Heart right ventricle (tissue), 16 donors: ENCODE results near the gene NEUROD6. TPM values are rescaled to one million over a fixed set of nuclear protein-coding genes. Genes with fewer than 3 reads are reported as not detected.

Source experiments
- ATAC-seq, 8 donors: fragments of 200-7000 bp; cut with Tn5 transposase; one replicate each; pipeline ENCODE4 v1.9.1; 2020; ENCODE audit warnings: mild to moderate bottlenecking in 8 of 8, moderate library complexity in 8 of 8, moderate number of reproducible peaks in 1 of 8
- DNase-seq, 2 donors: peaks; one replicate each; pipeline ENCODE4 v3.0.0-alpha.2; 2020
- H3K27ac ChIP-seq, 10 donors: fragments of 200-600 bp; sonication (generic) in 2 of 10; one replicate each; pipeline versions ENCODE4 v1.5.0 to v1.8.0; 2020 to 2022; ENCODE audit warnings: mild to moderate bottlenecking in 3 of 10
- H3K27me3 ChIP-seq, 7 donors: fragments of 200-600 bp; one replicate each; pipeline ENCODE4 v1.8.0; 2021 to 2022; ENCODE audit warnings: mild to moderate bottlenecking in 2 of 7
- H3K36me3 ChIP-seq, 9 donors: fragments of 200-600 bp; sonication (generic) in 1 of 9; one replicate each; pipeline versions ENCODE4 v1.5.0 to v1.8.0; 2020 to 2022; ENCODE audit warnings: mild to moderate bottlenecking in 2 of 9
- H3K4me1 ChIP-seq, 9 donors: fragments of 200-600 bp; sonication (generic) in 1 of 9; one replicate each; pipeline versions ENCODE4 v1.5.0 to v1.8.0; 2020 to 2022; ENCODE audit warnings: mild to moderate bottlenecking in 4 of 9
- H3K4me3 ChIP-seq, 10 donors: fragments of 200-600 bp; sonication (generic) in 2 of 10; one replicate each; pipeline versions ENCODE4 v1.5.0 to v1.8.0; 2020 to 2022; ENCODE audit warnings: mild to moderate bottlenecking in 7 of 10, moderate library complexity in 2 of 10
- H3K9me3 ChIP-seq, 11 donors: fragments of 200-600 bp in 10 of 11; sonication (generic) in 2 of 11; one replicate each; pipeline versions ENCODE4 v1.5.0 to v1.8.0; 2013 to 2022; ENCODE audit warnings: mild to moderate bottlenecking in 2 of 11, control low read depth in 1 of 11, moderate library complexity in 1 of 11
- WGBS, 2 donors: extraction: QIAGEN DNeasy Blood & Tissue Kit; methylation state at CpG; one replicate each; pipeline ENCODE4 v1.1.7; 2013; ENCODE audit warnings: inconsistent platforms in 1 of 2; 5-methylcytosine and 5-hydroxymethylcytosine counted together
- intact Hi-C, 10 donors: fragments of 100-400 bp; cut with DNase I; formaldehyde crosslinking; loops; one replicate each; pipeline versions ENCODE4 v1.11.1 to v1.14.2; 2022
- polyA plus RNA-seq, 2 donors: library from polyadenylated mRNA; stranded (reverse); fragments of 200-250 nt; gene quantifications; one replicate each; pipeline ENCODE4 v1.2.3, GENCODE V29; 2013
- total RNA-seq, 10 donors: library from RNA; stranded (reverse); fragmentation: NEBNext Ultra II Directional in 3 of 10; extraction: Animal tissue kit (Norgen Biotek cat#: 25700) in 3 of 10; gene quantifications; one replicate each; pipeline versions ENCODE4 v1.2.1 to v1.2.4, GENCODE V29; 2021 to 2023
- TF ChIP-seq, protein P1 (sequence below), 9 donors: fragments of 200-600 bp; sonication (generic) in 2 of 9; IDR thresholded peaks; one replicate each; pipeline versions ENCODE4 v1.5.0 to v1.8.0; 2021 to 2022; ENCODE audit warnings: antibody characterized with exemption in 9 of 9, mild to moderate bottlenecking in 5 of 9, moderate library complexity in 1 of 9
- donor health status: Arrhythmogenic right ventricular cardiomyopathy.
- donor health status: ischemic (EF 13 %, LVEDD 7.1; RV severe dilation, severe dysfunction).
- donor health status: healthy with polysubstance abuse.
- donor health status: DM: no; HTN: yes; CAD: no.
- donor health status: DM: no; HTN: no; CAD: no.
- donor health status: ischemic (EF 25% LVEDD 6.9; RV normal size, moderate dysfunction).
- donor health status: ischemic (EF 25% LVEDD 5.7; RV mildly dilated, moderate dysfunction).
- donor health status: healthy.
- donor health status: DM: yes; HTN: yes; CAD: no.
- donor health status: Ischemic cardiomyopathy.
- donor health status: ischemic (EF 35%, LVEDD 5.7; RV mildly dilated, moderate dysfunction).
- donor health status: nonischemic (EF 11% LVEDD 7.7; RV severe dilation, severe dysfunction).
- donor health status: DM: yes; HTN: yes; CAD: no.
- donor health status: PGD.
- donor health status: ischemic (EF 29% LVEDD 5.4; RV normal size, mild dysfunction).
- donor health status: nonischemic (EF 23%, LVEDD 6.1; RV moderate dilation, normal function).

Gene NEUROD6
- total and polyA plus RNA-seq, 12 donors, result not detected

DNA sequence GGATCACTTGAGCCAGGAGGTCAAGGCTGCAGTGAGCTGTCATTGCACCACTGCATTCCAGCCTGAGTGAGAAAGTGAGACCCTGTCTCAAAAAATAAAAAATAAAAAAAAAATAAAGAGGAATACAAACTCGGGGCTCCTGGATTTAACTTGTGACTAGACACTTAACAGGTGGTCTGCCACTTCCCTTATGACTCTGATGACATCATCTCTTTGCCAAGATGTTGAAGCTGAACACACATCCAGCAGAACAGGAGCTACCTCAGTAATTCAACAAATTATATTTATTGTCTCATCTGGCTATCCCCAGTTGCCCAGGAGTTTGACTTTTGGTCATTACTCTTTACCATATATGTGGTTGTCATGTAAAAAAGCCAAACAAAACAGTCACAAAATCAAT lies 35.3 kb downstream of the NEUROD6 start:
- intact Hi-C loops, result no loop called here
- Histone ChIP-seq H3K36me3 (no peaks in the 10 kb centered on the region), H3K4me1 (no peaks in the 10 kb centered on the region), H3K27ac (no peak overlapping the region), H3K4me3 (no peak overlapping the region), H3K27me3 (peaks cover 0 to 23% (median 4%) of the 10 kb centered on the region in 7 donors), H3K9me3 (no peaks in the 10 kb centered on the region)
- 71 to 76% methylated on average over 1 of the region's 1 CpG for WGBS, 2 donors
- TF ChIP-seq, protein P1, sequence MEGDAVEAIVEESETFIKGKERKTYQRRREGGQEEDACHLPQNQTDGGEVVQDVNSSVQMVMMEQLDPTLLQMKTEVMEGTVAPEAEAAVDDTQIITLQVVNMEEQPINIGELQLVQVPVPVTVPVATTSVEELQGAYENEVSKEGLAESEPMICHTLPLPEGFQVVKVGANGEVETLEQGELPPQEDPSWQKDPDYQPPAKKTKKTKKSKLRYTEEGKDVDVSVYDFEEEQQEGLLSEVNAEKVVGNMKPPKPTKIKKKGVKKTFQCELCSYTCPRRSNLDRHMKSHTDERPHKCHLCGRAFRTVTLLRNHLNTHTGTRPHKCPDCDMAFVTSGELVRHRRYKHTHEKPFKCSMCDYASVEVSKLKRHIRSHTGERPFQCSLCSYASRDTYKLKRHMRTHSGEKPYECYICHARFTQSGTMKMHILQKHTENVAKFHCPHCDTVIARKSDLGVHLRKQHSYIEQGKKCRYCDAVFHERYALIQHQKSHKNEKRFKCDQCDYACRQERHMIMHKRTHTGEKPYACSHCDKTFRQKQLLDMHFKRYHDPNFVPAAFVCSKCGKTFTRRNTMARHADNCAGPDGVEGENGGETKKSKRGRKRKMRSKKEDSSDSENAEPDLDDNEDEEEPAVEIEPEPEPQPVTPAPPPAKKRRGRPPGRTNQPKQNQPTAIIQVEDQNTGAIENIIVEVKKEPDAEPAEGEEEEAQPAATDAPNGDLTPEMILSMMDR (IDR thresholded peaks at IDR 0.05), result no peak
- DNase-seq (no peak), ATAC-seq (no peak)

DNA sequence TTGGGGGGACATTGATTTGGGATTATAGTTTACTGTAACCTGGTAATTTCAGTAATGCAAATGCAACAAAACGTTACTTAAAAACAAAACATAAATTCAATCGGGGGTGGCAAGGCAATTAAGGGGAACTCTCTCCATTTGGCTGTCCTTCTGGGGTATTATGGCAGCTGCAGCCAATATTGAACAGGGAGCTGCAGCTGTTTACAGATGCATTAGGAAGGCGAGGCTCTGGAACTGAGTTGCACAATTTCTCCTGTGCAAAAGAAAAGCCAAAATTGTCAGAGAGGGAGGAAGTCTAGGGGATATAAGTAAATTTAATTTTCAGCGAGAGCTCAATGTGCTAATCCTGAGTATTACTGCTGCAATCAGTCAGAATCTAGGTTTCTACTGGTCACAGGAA lies 36.1 kb downstream of the NEUROD6 start:
- WGBS, 2 donors, result 53 to 63% methylated on average over 4 of the region's 4 CpGs
- TF ChIP-seq, protein P1 (IDR thresholded peaks at IDR 0.05), result no peak
- no peaks in the 10 kb centered on the region for H3K4me1 ChIP-seq
- intact Hi-C loops, result no loop called here
- no peak overlapping the region for H3K27ac ChIP-seq
- H3K27me3 ChIP-seq, result peaks cover 0 to 19% (median 2%) of the 10 kb centered on the region in 7 donors
- DNase-seq (no peak), ATAC-seq (no peak)
- H3K4me3 ChIP-seq, result no peak overlapping the region
- no peaks in the 10 kb centered on the region for H3K9me3 ChIP-seq
- no peaks in the 10 kb centered on the region for H3K36me3 ChIP-seq

- intact Hi-C loops, result no loop called here
- H3K27me3 ChIP-seq, result peaks cover 0 to 8% (median 0%) of the 10 kb centered on the region in 7 donors
- H3K9me3 ChIP-seq, result peaks cover 0 to 9% (median 0%) of the 10 kb centered on the region in 11 donors
- H3K4me1 ChIP-seq, result no peaks in the 10 kb centered on the region
- H3K36me3 ChIP-seq, result no peaks in the 10 kb centered on the region
- no peak overlapping the region for H3K27ac ChIP-seq
- 77 to 85% methylated on average over 7 of the region's 7 CpGs for WGBS, 2 donors
- H3K4me3 ChIP-seq, result no peak overlapping the region
- TF ChIP-seq, protein P1 (IDR thresholded peaks at IDR 0.05), result no peak
- ATAC-seq (no peak), DNase-seq (no peak)
Observed at GRCh38 chr7:31302356-31302755, 38.2 kb downstream of the NEUROD6 start.

GRCh38 chr7:31299336-31299735 lies 41.2 kb downstream of the NEUROD6 start:
- H3K4me3 ChIP-seq, result no peak overlapping the region
- H3K27me3 ChIP-seq, result no peaks in the 10 kb centered on the region
- intact Hi-C loops, result no loop called here
- ATAC-seq (no peak), DNase-seq (no peak)
- H3K4me1 ChIP-seq, result no peaks in the 10 kb centered on the region
- H3K36me3 ChIP-seq, result no peaks in the 10 kb centered on the region
- WGBS, 2 donors, result 63 to 69% methylated on average over 1 of the region's 1 CpG
- peaks cover 0 to 9% (median 0%) of the 10 kb centered on the region in 11 donors for H3K9me3 ChIP-seq
- no peak overlapping the region for H3K27ac ChIP-seq
- TF ChIP-seq, protein P1 (IDR thresholded peaks at IDR 0.05), result no peak
